ENCODE results near the gene RPS4Y2. TPM values are rescaled to one million over a fixed set of nuclear protein-coding genes. Genes with fewer than 3 reads are reported as not detected.

The RPS4Y2 gene
- total RNA-seq, 2 donors from 2014 or later, result not detected

DNA sequence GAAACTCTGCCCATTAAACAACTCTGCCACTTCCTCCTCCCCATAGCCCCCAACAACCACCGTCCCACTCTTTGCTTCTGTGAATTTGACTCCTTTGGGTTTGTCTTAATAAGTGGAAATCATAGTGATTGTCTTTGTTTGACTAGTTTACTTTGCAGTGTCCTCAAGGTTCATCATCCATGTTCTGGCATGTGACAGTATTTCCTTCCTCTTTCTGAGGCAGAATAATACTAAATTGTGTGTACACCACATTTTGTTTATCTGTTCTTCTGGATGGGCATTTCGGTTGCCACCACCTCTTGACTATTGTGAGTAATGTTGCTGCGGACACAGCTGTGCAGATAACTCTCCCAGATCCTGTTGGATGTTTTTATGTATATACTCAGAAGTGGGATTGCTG is 14.8 kb downstream of the RPS4Y2 start:
- Histone ChIP-seq H3K36me3 (no peaks in the 10 kb centered on the region), H3K9me3 (no peaks in the 10 kb centered on the region), H3K27ac (no peak overlapping the region), H3K4me3 (no peak overlapping the region), H3K4me1 (ENCODE audit: control insufficient read depth in 1 of 2, low read depth in 2 of 2) (no peaks in the 10 kb centered on the region), H3K27me3 (replicated peaks; ENCODE audit: insufficient read depth) (no peaks in the 10 kb centered on the region)
- ATAC-seq (ENCODE audit: insufficient number of reproducible peaks, low FRiP score, low read depth), result no peak
- DNase-seq (ENCODE audit: low spot score), result no peak
- TF ChIP-seq, protein P1, sequence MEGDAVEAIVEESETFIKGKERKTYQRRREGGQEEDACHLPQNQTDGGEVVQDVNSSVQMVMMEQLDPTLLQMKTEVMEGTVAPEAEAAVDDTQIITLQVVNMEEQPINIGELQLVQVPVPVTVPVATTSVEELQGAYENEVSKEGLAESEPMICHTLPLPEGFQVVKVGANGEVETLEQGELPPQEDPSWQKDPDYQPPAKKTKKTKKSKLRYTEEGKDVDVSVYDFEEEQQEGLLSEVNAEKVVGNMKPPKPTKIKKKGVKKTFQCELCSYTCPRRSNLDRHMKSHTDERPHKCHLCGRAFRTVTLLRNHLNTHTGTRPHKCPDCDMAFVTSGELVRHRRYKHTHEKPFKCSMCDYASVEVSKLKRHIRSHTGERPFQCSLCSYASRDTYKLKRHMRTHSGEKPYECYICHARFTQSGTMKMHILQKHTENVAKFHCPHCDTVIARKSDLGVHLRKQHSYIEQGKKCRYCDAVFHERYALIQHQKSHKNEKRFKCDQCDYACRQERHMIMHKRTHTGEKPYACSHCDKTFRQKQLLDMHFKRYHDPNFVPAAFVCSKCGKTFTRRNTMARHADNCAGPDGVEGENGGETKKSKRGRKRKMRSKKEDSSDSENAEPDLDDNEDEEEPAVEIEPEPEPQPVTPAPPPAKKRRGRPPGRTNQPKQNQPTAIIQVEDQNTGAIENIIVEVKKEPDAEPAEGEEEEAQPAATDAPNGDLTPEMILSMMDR (IDR thresholded peaks at IDR 0.05), result no peak

DNA sequence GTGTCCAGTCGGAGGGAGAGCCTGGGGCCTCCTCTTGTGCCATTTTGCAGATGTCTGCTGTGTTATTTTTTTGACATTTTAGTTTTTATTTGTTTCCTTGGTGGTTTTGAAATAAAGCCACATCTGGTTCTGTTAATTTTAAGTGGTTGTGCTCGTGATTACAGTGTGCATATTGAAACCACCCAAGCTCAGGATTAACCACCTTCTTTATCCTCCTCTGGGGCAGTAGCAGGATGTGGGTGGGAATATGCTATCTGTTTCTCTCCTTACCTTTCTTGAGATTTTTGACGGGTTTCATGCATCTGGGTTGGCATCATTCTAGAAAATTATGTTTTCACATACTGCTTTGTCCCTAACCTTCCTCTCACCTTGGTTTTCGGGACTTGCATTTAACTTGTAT is 20.2 kb downstream of the RPS4Y2 start:
- Histone ChIP-seq H3K4me1 (ENCODE audit: control insufficient read depth in 1 of 2, low read depth in 2 of 2) (no peaks in the 10 kb centered on the region), H3K27ac (no peak overlapping the region), H3K36me3 (no peaks in the 10 kb centered on the region), H3K27me3 (replicated peaks; ENCODE audit: insufficient read depth) (no peaks in the 10 kb centered on the region), H3K4me3 (no peak overlapping the region), H3K9me3 (no peaks in the 10 kb centered on the region)
- DNase-seq (ENCODE audit: low spot score) (no peak), ATAC-seq (ENCODE audit: insufficient number of reproducible peaks, low FRiP score, low read depth) (no peak)
- TF ChIP-seq, protein P1 (IDR thresholded peaks at IDR 0.05), result no peak

- Histone ChIP-seq H3K9me3 (no peaks in the 10 kb centered on the region), H3K4me3 (no peak overlapping the region), H3K27ac (no peak overlapping the region), H3K27me3 (replicated peaks; ENCODE audit: insufficient read depth) (no peaks in the 10 kb centered on the region), H3K36me3 (no peaks in the 10 kb centered on the region), H3K4me1 (ENCODE audit: control insufficient read depth in 1 of 2, low read depth in 2 of 2) (no peaks in the 10 kb centered on the region)
- ATAC-seq (ENCODE audit: insufficient number of reproducible peaks, low FRiP score, low read depth) (no peak), DNase-seq (ENCODE audit: low spot score) (no peak)
- TF ChIP-seq, protein P1 (IDR thresholded peaks at IDR 0.05), result no peak
Measured at GRCh38 chrY:20780104-20780654, 24.3 kb downstream of the RPS4Y2 start.

- Histone ChIP-seq H3K4me3 (no peak overlapping the region), H3K4me1 (ENCODE audit: control insufficient read depth in 1 of 2, low read depth in 2 of 2) (no peaks in the 10 kb centered on the region), H3K36me3 (no peaks in the 10 kb centered on the region), H3K27ac (no peak overlapping the region), H3K27me3 (replicated peaks; ENCODE audit: insufficient read depth) (no peaks in the 10 kb centered on the region), H3K9me3 (no peaks in the 10 kb centered on the region)
- no peak for DNase-seq (ENCODE audit: low spot score)
- ATAC-seq (ENCODE audit: insufficient number of reproducible peaks, low FRiP score, low read depth), result no peak
- TF ChIP-seq, protein P1 (IDR thresholded peaks at IDR 0.05), result no peak
Measured at GRCh38 chrY:20780776-20781175, 24.9 kb downstream of the RPS4Y2 start.

DNA sequence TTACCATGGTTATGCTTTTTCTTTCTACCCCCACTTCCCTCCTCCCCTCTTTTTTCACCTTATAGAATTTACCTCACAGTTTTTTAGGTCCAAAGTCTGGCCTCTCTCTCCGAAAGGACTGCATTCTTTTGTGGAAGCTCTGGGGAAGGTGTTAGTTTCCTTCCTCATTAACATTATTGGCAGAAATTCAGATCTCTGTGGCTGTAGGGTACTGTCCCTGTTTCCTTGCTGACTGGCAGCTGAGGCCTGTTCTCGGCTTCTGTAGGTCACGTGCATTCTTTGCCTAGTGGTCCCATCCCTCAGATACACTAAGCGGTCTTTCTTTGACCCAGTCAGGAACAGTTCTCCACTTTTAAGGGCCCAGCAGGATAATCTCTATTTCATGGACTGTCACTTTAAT is 25.5 kb downstream of the RPS4Y2 start:
- no peaks in the 10 kb centered on the region for H3K27me3 ChIP-seq (replicated peaks; ENCODE audit: insufficient read depth)
- H3K4me3 ChIP-seq, result no peak overlapping the region
- H3K27ac ChIP-seq, result no peak overlapping the region
- no peak for ATAC-seq (ENCODE audit: insufficient number of reproducible peaks, low FRiP score, low read depth)
- H3K4me1 ChIP-seq (ENCODE audit: control insufficient read depth in 1 of 2, low read depth in 2 of 2), result no peaks in the 10 kb centered on the region
- H3K36me3 ChIP-seq, result no peaks in the 10 kb centered on the region
- TF ChIP-seq, protein P1 (IDR thresholded peaks at IDR 0.05), result no peak
- DNase-seq (ENCODE audit: low spot score), result no peak
- H3K9me3 ChIP-seq, result no peaks in the 10 kb centered on the region

Data from thoracic aorta (tissue), 2 donors.